IMR-90 (cell line): ENCODE data around the gene CKLF. TPM values are rescaled to one million over a fixed set of nuclear protein-coding genes. Genes with fewer than 3 reads are reported as not detected.

Source experiments
- ATAC-seq: fragments of 200-7000 bp; cut with Tn5 transposase; 2 replicates; pipeline ENCODE4 v1.9.1; 2020; ENCODE audit warnings: low read depth, mild to moderate bottlenecking, moderate library complexity
- BruUV-seq: library from RNA; stranded (reverse); fragments of 400-500 nt; replicated peaks from 2 replicates; lab custom pipeline; 2021; lab: Mats Ljungman, UMichigan
- CTCF ChIA-PET: fragments of 300-600 bp; formaldehyde crosslinking; extraction: SDS; loops from one replicate; lab custom pipeline; 2021; ENCODE audit warnings: antibody characterized with exemption; lab: Yijun Ruan, JAX
- POLR2A ChIA-PET: fragments of 300-600 bp; sonication (Branson Sonifier 250); formaldehyde crosslinking; loops from one replicate; lab custom pipeline; 2022; ENCODE audit warnings: antibody characterized with exemption; ENCODE audit not compliant: unreplicated experiment; lab: Charles Lee
- DNase-seq: peaks from one replicate; pipeline ENCODE4 v3.0.0; 2013
- H2AFZ ChIP-seq: replicated peaks from 2 replicates; pipeline ENCODE3; 2013; ENCODE audit warnings: low read length, mild to moderate bottlenecking; ENCODE audit not compliant: poor library complexity
- H2AK5ac ChIP-seq: 2 replicates; pipeline ENCODE4 v1.6.1; 2013; ENCODE audit warnings: low read depth, low read length, inconsistent platforms
- H2AK9ac ChIP-seq: replicated peaks from 2 replicates; pipeline ENCODE3; 2013; ENCODE audit warnings: mild to moderate bottlenecking, low read depth, low read length, moderate library complexity; ENCODE audit not compliant: poor library complexity
- H2BK120ac ChIP-seq: 2 replicates; pipeline ENCODE4 v1.6.1; 2013; ENCODE audit warnings: low read depth, low read length, inconsistent platforms
- H2BK15ac ChIP-seq: 3 replicates; pipeline ENCODE4 v1.6.1; 2013; ENCODE audit warnings: low read depth, low read length, inconsistent platforms
- H2BK20ac ChIP-seq: 2 replicates; pipeline ENCODE4 v1.6.1; 2013; ENCODE audit warnings: low read depth, mild to moderate bottlenecking, inconsistent platforms, low read length, moderate library complexity
- H2BK5ac ChIP-seq: 2 replicates; pipeline ENCODE4 v1.6.1; 2013; ENCODE audit warnings: mild to moderate bottlenecking, low read depth, low read length, inconsistent platforms; ENCODE audit not compliant: poor library complexity, severe bottlenecking
- H3K14ac ChIP-seq: replicated peaks from 2 replicates; pipeline ENCODE4 v1.6.1; 2013; ENCODE audit warnings: low read depth, low read length, inconsistent platforms
- H3K18ac ChIP-seq: 2 replicates; pipeline ENCODE4 v1.6.1; 2013; ENCODE audit warnings: low read depth, low read length, control low read depth
- H3K23ac ChIP-seq: 2 replicates; pipeline ENCODE4 v1.6.1; 2013; ENCODE audit warnings: low read depth, low read length, inconsistent platforms
- H3K27ac ChIP-seq: 2 replicates; pipeline ENCODE4 v1.5.1; 2013; ENCODE audit warnings: mild to moderate bottlenecking, control low read depth, low read length; ENCODE audit not compliant: insufficient read depth
- H3K27me3 ChIP-seq: 2 replicates; pipeline ENCODE4 v1.6.1; 2013; ENCODE audit warnings: low read length; ENCODE audit not compliant: control insufficient read depth, insufficient read depth
- H3K36me3 ChIP-seq: 2 replicates; pipeline ENCODE4 v1.6.1; 2013; ENCODE audit warnings: low read length, mixed read lengths; ENCODE audit not compliant: control insufficient read depth, insufficient read depth
- H3K4ac ChIP-seq: 2 replicates; pipeline ENCODE4 v1.6.1; 2013; ENCODE audit warnings: low read depth, low read length, inconsistent platforms
- H3K4me1 ChIP-seq: 2 replicates; pipeline ENCODE4 v1.6.1; 2013; ENCODE audit warnings: low read length, mixed read lengths; ENCODE audit not compliant: control insufficient read depth, insufficient read depth
- H3K4me2 ChIP-seq: 2 replicates; pipeline ENCODE4 v1.6.1; 2013; ENCODE audit warnings: low read depth, mild to moderate bottlenecking, control low read depth, low read length, moderate library complexity
- H3K4me3 ChIP-seq: 2 replicates; pipeline ENCODE4 v1.5.1; 2013; ENCODE audit warnings: low read depth, mild to moderate bottlenecking, control low read depth, low read length, moderate library complexity; ENCODE audit not compliant: insufficient read depth
- H3K56ac ChIP-seq: 2 replicates; pipeline ENCODE4 v1.6.1; 2013; ENCODE audit warnings: low read length, inconsistent platforms; ENCODE audit not compliant: insufficient read depth; ENCODE audit errors: extremely low read depth
- H3K79me1 ChIP-seq, 2 experiments: 2 replicates each; pipeline ENCODE4 v1.6.1; 2013; ENCODE audit warnings: low read length in 2 of 2, inconsistent platforms in 1 of 2, low read depth in 1 of 2
- H3K9ac ChIP-seq: 2 replicates; pipeline ENCODE4 v1.6.1; 2013; ENCODE audit warnings: low read depth, low read length, control low read depth
- H3K9me1 ChIP-seq: 2 replicates; pipeline ENCODE4 v1.6.1; 2013; ENCODE audit warnings: low read length, inconsistent platforms; ENCODE audit not compliant: insufficient read depth
- H3K9me3 ChIP-seq: 2 replicates; pipeline ENCODE4 v1.6.1; 2013; ENCODE audit warnings: low read length; ENCODE audit not compliant: control insufficient read depth, insufficient read depth
- H4K20me1 ChIP-seq: 2 replicates; pipeline ENCODE4 v1.6.1; 2013; ENCODE audit warnings: low read length, inconsistent platforms; ENCODE audit not compliant: insufficient read depth
- H4K5ac ChIP-seq: 2 replicates; pipeline ENCODE4 v1.6.1; 2013; ENCODE audit warnings: mild to moderate bottlenecking, low read depth, low read length, control low read depth
- H4K8ac ChIP-seq, 2 experiments: 2 replicates each; pipeline ENCODE4 v1.6.1; 2013; ENCODE audit warnings: low read depth in 2 of 2, low read length in 2 of 2, control low read depth in 1 of 2, inconsistent platforms in 1 of 2
- H4K91ac ChIP-seq: 2 replicates; pipeline ENCODE4 v1.6.1; 2013; ENCODE audit warnings: low read depth, low read length, inconsistent platforms; ENCODE audit not compliant: insufficient read depth
- CEBPB ChIP-seq: IDR thresholded peaks from 2 replicates; pipeline ENCODE4 v1.6.1; 2012; ENCODE audit warnings: low read depth, low read length, improper control_type of control experiment
- CHD1 ChIP-seq: IDR thresholded peaks from 2 replicates; pipeline ENCODE4 v1.6.1; 2012; ENCODE audit warnings: low read depth, low read length, improper control_type of control experiment
- CTCF ChIP-seq: conservative IDR thresholded peaks from 2 replicates; pipeline ENCODE4 v1.5.1; 2012; ENCODE audit warnings: mild to moderate bottlenecking, low read depth, low read length, improper control_type of control experiment
- ELK1 ChIP-seq: fragments of 150-350 bp; IDR thresholded peaks from 2 replicates; pipeline ENCODE4 v1.6.1; 2016; ENCODE audit warnings: low read depth, mild to moderate bottlenecking, low read length, moderate library complexity, borderline replicate concordance
- FOS ChIP-seq: fragments of 150-350 bp; IDR thresholded peaks from 2 replicates; pipeline ENCODE4 v1.6.1; 2016; ENCODE audit warnings: low read depth, low read length
- MAZ ChIP-seq: IDR thresholded peaks from 2 replicates; pipeline ENCODE4 v1.6.1; 2012; ENCODE audit warnings: low read depth, mild to moderate bottlenecking, low read length, improper control_type of control experiment, moderate library complexity, borderline replicate concordance
- MXI1 ChIP-seq: IDR thresholded peaks from 2 replicates; pipeline ENCODE4 v1.6.1; 2012; ENCODE audit warnings: low read depth, mild to moderate bottlenecking, low read length, moderate library complexity, borderline replicate concordance
- RAD21 ChIP-seq: IDR thresholded peaks from 2 replicates; pipeline ENCODE4 v1.6.1; 2012; ENCODE audit warnings: low read length, improper control_type of control experiment
- WGBS, 2 experiments: methylation state at CpG; one replicate each; pipeline versions ENCODE4 v1.1.5 to v1.1.7; 2013; ENCODE audit warnings: missing lambda C conversion rate in 2 of 2; ENCODE audit not compliant: insufficient read length in 1 of 2; ENCODE audit errors: extremely low coverage in 2 of 2; 5-methylcytosine and 5-hydroxymethylcytosine counted together
- dilution Hi-C: fragments of 300-500 bp; cut with HindIII; formaldehyde crosslinking; loops from one replicate; pipeline ENCODE4 v1.14.3; 2018; ENCODE audit warnings: low sequenced_read_pairs; ENCODE audit not compliant: unreplicated experiment
- in situ Hi-C: fragments of 300-500 bp; cut with MboI; formaldehyde crosslinking; loops from 3 replicates; pipeline ENCODE4 v1.14.3; 2019; ENCODE audit warnings: low sequenced_read_pairs, inconsistent platforms, mixed read lengths
- intact Hi-C: fragments of 100-400 bp; cut with micrococcal nuclease; formaldehyde crosslinking; loops from 2 replicates; pipeline ENCODE4 v1.10.0; 2022
- polyA plus RNA-seq, 3 experiments: library from polyadenylated mRNA; depleted of rRNA; stranded (reverse); fragments of >200 nt; gene quantifications; 2 replicates each; pipeline ENCODE4 v1.2.3, GENCODE V29; 2012; ENCODE audit warnings: low replicate concordance in 1 of 3
- total RNA-seq: library from RNA; depleted of rRNA; stranded (reverse); fragments of >200 nt; gene quantifications from 2 replicates; pipeline ENCODE4 v1.2.3, GENCODE V29; 2012

Gene CKLF
- total and polyA plus RNA-seq, 2 of the 4 experiments (the other 2 are of a cell fraction) = 60.8 to 92.2 TPM

DNA sequence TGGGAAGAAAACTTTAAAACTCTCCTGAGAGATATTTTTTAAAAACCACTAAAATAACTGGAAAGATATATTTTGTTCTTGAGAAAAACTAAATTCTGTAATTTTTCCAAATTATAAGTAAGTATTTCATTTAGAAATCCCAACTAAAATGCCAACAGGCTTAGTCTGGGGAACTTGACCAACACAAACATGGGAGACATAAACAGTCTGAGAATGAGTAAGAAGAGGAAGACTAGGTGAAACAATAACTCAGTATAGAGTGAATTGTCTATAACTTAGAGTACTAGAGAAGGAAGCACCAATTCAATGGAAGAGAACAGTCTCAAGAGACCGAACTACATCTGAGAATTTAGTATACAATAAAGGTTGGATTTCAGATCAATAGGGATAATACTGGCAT is 16.8 kb downstream of the CKLF start:
- POLR2A ChIA-PET = no interaction called here
- H2BK20ac ChIP-seq = no peak overlapping the region
- intact Hi-C loops (no loop called here), in situ Hi-C loops (no loop called here), dilution Hi-C loops (no loop called here)
- no peak overlapping the region for H3K18ac ChIP-seq
- no peak overlapping the region for H3K56ac ChIP-seq
- no peak overlapping the region for H2BK120ac ChIP-seq
- peak; percentile 76 for TF ChIP-seq FOS
- TF ChIP-seq RAD21 = no peak
- TF ChIP-seq ELK1 = no peak
- no peak for TF ChIP-seq CHD1
- TF ChIP-seq CTCF = no peak
- TF ChIP-seq MAZ = no peak
- no peak for TF ChIP-seq MXI1
- TF ChIP-seq CEBPB = peak; percentile 39; the same call in 1 of the 2 replicates
- peak overlapping the region; percentile 7 for H2BK5ac ChIP-seq
- H3K4me1 ChIP-seq = peaks cover 8% of the 10 kb centered on the region
- H4K5ac ChIP-seq = no peak overlapping the region
- H4K20me1 ChIP-seq = peaks cover 9% of the 10 kb centered on the region; the same call in 1 of the 2 replicates
- no peaks in the 10 kb centered on the region for H3K9me3 ChIP-seq
- no peak overlapping the region for H3K9ac ChIP-seq
- peaks cover 8% of the 10 kb centered on the region for H3K9me1 ChIP-seq
- no TSS peak for BruUV-seq
- CTCF ChIA-PET = interaction anchor here (0.6 to 1.6 kb wide), 4 partner anchors 12 to 139 kb away, joined by 3 to 6 read pairs (median 4); no protein-coding TSS in a partner anchor
- peak overlapping the region; percentile 64; the same call in 1 of the 2 replicates for H3K4me2 ChIP-seq
- peak; percentile 72 for ATAC-seq
- DNase-seq = peak; percentile 87
- H3K4ac ChIP-seq = no peak overlapping the region
- WGBS, 2 experiments = no CpG with 5 or more reads among the region's 1 CpG
- peaks cover 17% of the 10 kb centered on the region for H3K36me3 ChIP-seq
- no peak overlapping the region for H2AFZ ChIP-seq
- H4K91ac ChIP-seq = no peak overlapping the region
- no peak overlapping the region for H2AK5ac ChIP-seq
- no peak overlapping the region for H3K4me3 ChIP-seq
- no peak overlapping the region for H4K8ac ChIP-seq
- H3K27me3 ChIP-seq = peaks cover 3% of the 10 kb centered on the region; the same call in 1 of the 2 replicates
- H3K79me1 ChIP-seq = peaks cover 0 to 9% of the 10 kb centered on the region in 2 experiments; a peak in 2 of 4 replicates
- H2AK9ac ChIP-seq = no peak overlapping the region
- H3K27ac ChIP-seq = no peak overlapping the region
- no peak overlapping the region for H3K23ac ChIP-seq
- H3K14ac ChIP-seq = no peak overlapping the region
- H2BK15ac ChIP-seq = no peak overlapping the region
